HG03280 (cell line): ENCODE results near the gene LSR.
"Not testable (repeated sequence)": the region's sequence is repeated elsewhere in the genome, so short reads cannot be mapped to it uniquely, and the experiment has no call there.

Experiments
- ATAC-seq: cut with Tn5 transposase; IDR thresholded peaks from one replicate; pipeline ENCODE4 v1.9.1; 2021; ENCODE audit warnings: mild to moderate bottlenecking, moderate library complexity; ENCODE audit not compliant: unreplicated experiment

The LSR gene

GRCh38 chr19:35217649-35217990 is 31.2 kb upstream of the LSR start:
- ATAC-seq = no peak

GRCh38 chr19:35219008-35219407 is 29.8 kb upstream of the LSR start:
- ATAC-seq = no peak

- no peak for ATAC-seq
Observed at GRCh38 chr19:35220315-35220921, 28.4 kb upstream of the LSR start.

DNA sequence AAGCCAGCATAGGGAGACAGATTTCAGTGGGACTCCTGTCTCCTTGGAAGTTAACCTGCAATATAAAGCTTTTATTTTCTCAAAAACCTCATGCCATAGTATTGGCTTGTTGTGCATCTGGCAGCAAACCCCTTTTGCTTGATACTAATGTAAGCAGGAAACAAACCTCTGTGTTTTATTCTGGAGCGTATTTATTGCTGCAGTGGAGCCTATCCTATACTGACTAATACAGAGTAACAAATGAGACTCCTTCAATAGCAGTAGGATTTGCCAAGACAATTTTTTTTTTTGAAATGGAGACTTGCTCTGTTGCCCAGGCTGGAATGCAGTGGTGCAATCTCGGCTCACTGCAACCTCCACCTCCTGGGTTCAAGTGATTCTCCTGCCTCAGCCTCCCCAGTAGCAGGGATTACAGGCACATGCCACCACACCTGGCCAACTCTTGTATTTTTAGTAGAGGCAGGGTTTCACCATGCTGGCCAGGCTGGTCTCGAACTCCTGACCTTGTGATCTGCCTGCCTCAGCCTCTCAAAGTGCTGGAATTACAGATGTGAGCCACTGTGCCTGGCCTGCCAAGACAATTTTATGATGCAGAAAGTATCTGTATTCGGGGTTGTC is 27.7 kb upstream of the LSR start:
- ATAC-seq = not testable (repeated sequence)

DNA sequence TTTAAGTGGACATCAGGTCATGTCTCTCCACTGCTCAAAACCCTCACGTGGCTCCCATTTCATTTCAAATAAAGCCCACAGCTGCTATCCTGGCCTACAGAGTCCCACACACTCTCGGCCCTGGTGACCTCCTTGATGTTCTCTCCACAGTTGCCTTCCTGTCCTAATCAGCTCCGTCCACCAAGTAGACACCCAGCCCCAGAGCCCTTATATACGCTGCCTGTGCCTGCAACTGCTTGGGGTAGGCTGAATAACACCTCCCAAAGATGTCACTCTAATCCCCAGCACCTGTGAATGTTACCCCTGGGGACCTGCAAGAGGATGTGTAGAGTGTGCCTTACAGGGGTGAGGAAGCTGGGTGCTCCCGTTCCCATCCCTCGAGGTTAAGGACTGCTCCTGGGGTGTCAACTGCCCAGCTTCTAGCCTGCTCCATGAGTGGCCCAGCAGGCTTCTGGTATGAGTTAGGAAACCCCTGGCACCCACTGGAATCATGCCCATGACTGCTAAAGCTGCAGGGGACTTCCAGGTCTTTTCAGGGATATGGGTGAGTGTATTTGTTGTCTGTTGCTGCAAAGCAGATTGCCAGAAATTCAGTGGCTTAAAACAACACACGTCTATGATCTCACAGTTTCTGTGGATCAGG is 26.3 kb upstream of the LSR start:
- ATAC-seq = no peak

DNA sequence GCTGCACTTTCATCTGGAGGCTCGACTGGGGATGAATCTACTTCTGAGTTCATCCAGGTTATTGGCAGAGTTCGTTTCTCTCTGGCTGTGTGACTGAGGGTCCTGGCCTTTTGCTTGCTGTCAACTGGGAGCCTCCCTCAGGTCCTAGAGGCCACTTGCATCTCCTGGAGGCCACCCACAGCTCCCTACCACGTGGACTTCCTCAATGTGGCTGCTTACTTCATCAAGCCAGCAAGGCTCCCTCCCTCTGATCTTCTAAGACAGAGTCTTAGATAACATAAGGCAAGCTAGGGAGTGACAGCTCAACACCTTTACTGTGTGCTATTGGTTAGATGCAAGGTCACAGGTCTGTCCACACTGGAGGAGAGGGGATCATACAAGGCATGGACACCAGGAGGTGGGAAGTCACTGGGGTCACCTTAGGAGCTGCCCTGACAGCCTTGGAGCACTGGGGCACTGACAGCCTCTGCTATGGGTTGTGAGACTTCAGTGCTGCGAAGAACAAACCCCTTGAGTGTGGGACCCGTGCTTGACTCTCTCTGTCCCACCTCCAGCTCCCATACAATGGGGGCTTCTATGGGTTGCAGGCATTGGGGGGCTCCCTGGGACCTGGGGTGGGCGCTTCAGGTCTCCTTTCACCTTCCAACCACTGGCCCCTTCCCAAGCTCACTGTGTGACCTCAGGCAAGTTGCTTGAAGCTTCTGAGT is 25.6 kb upstream of the LSR start:
- ATAC-seq = no peak

- no peak for ATAC-seq
Observed at GRCh38 chr19:35223862-35224505, 24.8 kb upstream of the LSR start.

DNA sequence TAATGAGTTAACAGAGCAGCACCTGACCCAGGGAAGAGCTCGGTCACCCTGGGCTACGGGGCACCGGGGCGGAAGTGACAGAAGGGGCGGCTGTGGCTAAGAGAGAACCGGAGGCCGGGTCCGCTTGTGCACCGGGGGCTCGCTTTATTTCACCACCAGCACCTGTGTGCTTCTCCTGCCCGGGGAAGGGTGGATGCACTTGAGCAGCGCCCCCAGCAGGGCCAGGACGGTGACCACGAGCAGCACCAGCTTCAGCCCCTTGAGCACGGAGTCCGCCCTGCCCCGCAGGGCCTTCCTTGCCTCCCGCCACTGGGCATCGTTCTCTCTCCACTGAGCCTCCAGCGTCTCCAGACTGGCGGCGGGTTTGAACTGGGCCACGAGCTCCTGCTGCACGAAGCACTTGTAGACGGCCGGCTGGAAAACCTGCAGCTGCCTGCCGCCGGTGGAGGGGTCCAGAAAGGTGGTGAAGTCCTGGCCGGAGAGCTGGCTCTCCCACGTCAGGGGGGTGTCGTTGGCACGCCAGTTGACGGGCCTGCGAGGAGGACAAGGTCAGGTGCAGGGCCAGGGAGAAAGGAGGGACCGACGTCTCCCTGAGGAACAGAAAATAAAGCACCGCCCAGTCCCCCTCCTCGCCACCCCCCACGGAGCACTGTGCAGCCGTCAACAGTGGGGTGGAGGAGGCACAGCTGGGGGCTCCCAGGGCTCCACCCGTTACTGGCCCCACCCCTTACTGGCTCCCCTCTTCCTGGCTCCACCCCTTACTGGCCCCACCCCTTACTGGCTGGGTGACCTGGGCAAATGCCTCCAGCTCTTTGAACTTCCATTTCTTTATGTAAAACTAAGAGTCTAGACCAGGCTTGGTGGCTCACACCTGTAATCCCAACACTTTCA is 23.9 kb upstream of the LSR start:
- no peak for ATAC-seq

DNA sequence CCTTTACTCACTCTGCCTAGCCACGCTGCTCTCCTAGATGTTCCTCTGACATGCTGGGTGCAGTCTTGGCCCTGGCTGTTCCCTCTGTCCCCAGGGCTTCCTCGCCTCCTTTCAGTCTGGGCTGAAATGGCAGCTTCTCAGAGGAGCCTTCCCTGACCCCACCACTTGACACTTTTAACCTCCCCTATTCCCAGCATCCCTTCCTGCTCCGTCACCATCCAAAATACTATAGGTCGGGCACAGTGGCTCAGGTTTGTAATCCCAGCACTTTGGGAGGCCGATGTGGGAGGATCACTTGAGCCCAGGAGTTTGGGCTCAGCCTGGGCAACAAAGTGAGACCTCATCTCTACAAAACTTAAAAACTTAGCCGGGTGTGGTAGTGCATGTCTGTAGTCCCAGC is 22.9 kb upstream of the LSR start:
- no peak for ATAC-seq

GRCh38 chr19:35226748-35227147 is 22.1 kb upstream of the LSR start:
- ATAC-seq = no peak

DNA sequence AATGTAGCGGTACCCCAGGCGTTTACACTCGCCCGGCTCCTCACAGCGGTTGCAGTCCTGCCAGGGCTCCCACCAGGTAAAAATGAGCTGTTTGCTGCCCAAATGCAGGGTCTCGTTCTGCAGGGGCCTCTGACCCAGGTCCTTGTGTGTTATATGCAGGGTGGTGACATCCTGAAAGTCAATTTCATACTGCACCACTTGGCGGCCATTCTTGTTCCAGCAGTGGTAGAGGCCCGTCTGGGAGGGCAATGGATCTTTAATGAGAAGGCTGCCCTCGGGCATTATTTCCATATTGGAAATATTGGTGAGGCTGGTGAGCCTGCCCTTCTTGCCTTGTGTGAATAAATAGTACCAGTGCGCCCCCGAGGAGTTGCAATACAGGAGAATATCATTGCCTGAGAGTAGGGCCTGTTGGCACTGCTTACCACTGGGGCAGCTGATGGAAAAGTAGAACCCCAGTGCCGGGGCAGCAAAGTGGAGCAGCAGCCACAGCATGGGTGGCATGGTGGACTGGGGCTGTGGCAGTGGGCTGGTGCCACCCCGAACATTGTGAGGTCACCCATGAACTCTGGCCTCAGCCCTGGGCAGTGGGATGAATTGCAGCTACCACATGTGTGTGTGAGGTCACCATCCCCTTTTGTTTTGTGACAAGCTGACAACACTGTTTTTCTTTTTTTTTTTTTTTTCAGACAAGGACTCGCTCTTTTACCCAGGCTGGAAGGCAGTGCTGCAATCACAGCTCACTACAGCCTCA is 20.4 kb upstream of the LSR start, which contains the start of gene FAM187B:
FAM187B (minus strand) TSS at position 563 of the 754 bp plus-strand sequence; CDS start at position 504, 59 bp downstream.
- ATAC-seq = no peak

GRCh38 chr19:35229601-35230000 is 19.2 kb upstream of the LSR start:
- ATAC-seq = no peak

GRCh38 chr19:35231956-35232645 is 16.7 kb upstream of the LSR start:
- no peak for ATAC-seq

GRCh38 chr19:35232912-35233311 is 15.9 kb upstream of the LSR start:
- no peak for ATAC-seq

DNA sequence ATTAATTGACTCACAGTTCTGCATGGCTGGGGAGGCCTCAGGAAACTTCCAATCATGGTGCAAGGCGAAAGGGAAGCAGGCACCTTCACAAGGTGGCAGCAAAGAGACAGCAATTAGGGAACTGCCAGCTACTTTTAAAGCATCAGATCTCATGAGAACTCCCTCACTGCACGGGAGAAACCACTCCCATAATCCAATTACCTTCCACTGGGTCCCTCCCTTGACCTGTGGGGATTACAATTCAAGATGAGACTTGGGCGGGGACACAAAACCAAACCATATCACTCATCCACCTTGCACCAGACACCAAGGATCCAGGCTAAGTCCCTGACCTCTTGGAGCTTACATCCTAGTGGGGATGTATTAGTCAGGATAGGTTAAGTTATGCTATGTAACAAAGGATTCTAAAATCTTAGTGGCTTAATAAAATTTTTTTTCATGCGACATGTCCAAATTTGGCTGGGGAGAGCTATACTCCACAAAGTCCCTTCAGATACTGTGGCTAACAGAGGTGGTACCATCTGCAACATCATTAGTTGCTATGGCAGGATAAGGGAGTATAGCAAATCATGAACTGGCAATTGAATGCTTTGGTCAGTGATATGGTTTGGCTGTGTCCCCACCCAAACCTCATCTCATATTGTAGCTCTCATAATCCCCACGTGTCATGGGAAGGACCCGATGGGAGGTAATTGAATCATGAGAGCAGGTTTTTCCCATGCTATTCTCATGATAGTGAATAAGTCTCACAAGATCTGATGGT is 12.0 kb upstream of the LSR start:
- ATAC-seq = no peak

DNA sequence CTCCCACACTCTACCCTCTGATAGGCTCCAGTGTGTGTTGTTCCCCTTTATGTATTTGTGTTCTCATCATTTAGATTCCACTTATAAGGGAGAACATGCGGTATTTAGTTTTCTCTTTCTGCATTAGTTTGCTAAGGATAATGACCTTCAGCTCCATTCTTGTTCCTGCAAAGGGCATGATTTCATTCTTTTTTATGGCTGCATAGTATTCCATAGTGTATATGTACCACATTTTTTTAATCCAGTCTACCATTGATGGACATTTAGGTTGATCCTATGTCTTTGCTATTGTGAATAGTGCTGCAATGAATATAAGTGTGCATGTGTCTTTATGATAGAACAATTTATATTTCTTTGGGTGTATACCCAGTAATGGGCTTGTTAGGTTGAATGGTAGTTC is 9.2 kb upstream of the LSR start:
- not testable (repeated sequence) for ATAC-seq

GRCh38 chr19:35240327-35240726 is 8.5 kb upstream of the LSR start:
- ATAC-seq = no peak

DNA sequence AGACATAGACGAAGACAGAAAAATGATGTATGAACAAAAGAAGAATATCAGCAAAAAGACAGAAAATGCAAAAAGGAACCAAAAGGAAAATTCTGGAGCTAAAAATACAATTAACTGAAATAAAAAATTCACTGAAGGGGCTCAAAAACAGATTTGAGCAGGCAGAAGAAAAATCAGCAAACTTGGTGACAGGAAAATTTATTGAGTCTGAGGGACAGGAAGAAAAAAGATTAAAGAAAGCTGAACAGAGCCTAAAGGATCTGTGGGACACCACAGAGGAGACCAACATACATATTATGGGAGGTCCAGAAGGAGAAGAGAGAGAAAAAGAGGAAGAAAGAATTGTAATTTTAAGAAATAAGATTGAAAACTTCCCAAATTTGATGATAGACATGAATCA is 7.4 kb upstream of the LSR start:
- no peak for ATAC-seq
